Measurements from ENCODE around the gene RAB25. TPM values are rescaled to one million over a fixed set of nuclear protein-coding genes. Genes with fewer than 3 reads are reported as not detected.
A peak's percentile ranks its signal among the peaks of the same experiment; 100 is the strongest.

The RAB25 gene
- total RNA-seq (2021; ENCODE audit: unreplicated experiment) (not detected), Bru-seq, nascent RNA (percentile 27 among the genes with signal in this experiment), BruChase-seq, experiment 1, labeled RNA remaining after a 2-hour chase (percentile 25 among the genes with signal in this experiment), BruChase-seq, experiment 2, labeled RNA remaining after a 6-hour chase (percentile 25 among the genes with signal in this experiment)
- not detected for polyA plus RNA-seq (2012; ENCODE audit: insufficient read length)
- long read RNA-seq = 0 reads

DNA sequence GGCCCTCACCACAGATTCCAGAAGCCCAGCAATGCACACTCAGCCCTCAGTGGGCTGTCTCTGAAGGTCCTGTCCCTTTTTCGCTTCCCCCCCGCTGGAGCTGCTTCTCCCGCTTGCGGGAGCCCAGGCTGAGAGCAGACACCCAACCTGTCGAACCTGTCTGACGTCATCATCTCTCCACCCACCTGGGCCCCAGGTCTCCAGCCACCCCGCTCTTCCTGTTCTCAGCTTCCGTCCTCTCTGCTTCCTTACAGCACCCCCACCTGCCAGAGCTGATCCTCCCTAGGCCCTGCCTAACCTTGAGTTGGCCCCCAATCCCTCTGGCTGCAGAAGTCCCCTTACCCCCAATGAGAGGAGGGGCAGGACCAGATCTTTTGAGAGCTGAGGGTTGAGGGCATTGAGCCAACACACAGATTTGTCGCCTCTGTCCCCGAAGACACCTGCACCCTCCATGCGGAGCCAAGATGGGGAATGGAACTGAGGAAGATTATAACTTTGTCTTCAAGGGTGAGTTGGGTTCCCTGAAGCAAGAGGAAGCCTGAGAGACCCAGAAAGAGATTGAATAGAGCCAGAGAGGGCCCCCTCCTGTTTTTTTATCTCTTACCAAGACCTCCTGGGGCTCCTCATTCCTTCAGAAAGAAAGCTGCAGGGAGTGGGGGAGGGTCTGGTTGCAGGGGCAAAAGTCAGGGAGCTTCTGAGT is at the start of gene RAB25:
Gene RAB25 (plus strand): TSS at position 224 of the 700 bp plus-strand sequence. CDS start 241 bp downstream, at position 465.
- CTCF ChIA-PET = no interaction called here
- Histone ChIP-seq H3K4me3 (ENCODE audit: low read depth in 2 of 2, low read length in 2 of 2) (no peak within 1 kb of the TSS), H3K36me3 (ENCODE audit: control insufficient read depth, insufficient read depth, low read length) (peaks cover 2% of the 10 kb centered on the region; the same call in 1 of the 2 replicates), H3K9me3 (ENCODE audit: control insufficient read depth, insufficient read depth, low read depth, low read length) (no peaks in the 10 kb centered on the region), H3K27me3 (ENCODE audit: control insufficient read depth, insufficient read depth, low read length) (no peaks in the 10 kb centered on the region), H3K4me1 (ENCODE audit: control insufficient read depth, insufficient read depth, low read length) (no peaks in the 10 kb centered on the region), H3K27ac (ENCODE audit: low read length) (no peak within 1 kb of the TSS)
- DNase-seq (ENCODE audit: low read depth, low spot score) (no peak), ATAC-seq (no peak)
- POLR2A ChIA-PET = no interaction called here
- no TSS peak for BruUV-seq (replicated peaks)
- TF ChIP-seq, protein P1, sequence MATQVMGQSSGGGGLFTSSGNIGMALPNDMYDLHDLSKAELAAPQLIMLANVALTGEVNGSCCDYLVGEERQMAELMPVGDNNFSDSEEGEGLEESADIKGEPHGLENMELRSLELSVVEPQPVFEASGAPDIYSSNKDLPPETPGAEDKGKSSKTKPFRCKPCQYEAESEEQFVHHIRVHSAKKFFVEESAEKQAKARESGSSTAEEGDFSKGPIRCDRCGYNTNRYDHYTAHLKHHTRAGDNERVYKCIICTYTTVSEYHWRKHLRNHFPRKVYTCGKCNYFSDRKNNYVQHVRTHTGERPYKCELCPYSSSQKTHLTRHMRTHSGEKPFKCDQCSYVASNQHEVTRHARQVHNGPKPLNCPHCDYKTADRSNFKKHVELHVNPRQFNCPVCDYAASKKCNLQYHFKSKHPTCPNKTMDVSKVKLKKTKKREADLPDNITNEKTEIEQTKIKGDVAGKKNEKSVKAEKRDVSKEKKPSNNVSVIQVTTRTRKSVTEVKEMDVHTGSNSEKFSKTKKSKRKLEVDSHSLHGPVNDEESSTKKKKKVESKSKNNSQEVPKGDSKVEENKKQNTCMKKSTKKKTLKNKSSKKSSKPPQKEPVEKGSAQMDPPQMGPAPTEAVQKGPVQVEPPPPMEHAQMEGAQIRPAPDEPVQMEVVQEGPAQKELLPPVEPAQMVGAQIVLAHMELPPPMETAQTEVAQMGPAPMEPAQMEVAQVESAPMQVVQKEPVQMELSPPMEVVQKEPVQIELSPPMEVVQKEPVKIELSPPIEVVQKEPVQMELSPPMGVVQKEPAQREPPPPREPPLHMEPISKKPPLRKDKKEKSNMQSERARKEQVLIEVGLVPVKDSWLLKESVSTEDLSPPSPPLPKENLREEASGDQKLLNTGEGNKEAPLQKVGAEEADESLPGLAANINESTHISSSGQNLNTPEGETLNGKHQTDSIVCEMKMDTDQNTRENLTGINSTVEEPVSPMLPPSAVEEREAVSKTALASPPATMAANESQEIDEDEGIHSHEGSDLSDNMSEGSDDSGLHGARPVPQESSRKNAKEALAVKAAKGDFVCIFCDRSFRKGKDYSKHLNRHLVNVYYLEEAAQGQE (IDR thresholded peaks at IDR 0.05; ENCODE audit: insufficient read depth in 1 of 2, low read depth in 2 of 2, low read length in 1 of 2) = no peak
- no peak for TF ChIP-seq POLR2AphosphoS5 (IDR thresholded peaks at IDR 0.05; ENCODE audit: low read depth, low read length)
- TF ChIP-seq, protein P2, sequence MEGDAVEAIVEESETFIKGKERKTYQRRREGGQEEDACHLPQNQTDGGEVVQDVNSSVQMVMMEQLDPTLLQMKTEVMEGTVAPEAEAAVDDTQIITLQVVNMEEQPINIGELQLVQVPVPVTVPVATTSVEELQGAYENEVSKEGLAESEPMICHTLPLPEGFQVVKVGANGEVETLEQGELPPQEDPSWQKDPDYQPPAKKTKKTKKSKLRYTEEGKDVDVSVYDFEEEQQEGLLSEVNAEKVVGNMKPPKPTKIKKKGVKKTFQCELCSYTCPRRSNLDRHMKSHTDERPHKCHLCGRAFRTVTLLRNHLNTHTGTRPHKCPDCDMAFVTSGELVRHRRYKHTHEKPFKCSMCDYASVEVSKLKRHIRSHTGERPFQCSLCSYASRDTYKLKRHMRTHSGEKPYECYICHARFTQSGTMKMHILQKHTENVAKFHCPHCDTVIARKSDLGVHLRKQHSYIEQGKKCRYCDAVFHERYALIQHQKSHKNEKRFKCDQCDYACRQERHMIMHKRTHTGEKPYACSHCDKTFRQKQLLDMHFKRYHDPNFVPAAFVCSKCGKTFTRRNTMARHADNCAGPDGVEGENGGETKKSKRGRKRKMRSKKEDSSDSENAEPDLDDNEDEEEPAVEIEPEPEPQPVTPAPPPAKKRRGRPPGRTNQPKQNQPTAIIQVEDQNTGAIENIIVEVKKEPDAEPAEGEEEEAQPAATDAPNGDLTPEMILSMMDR (IDR thresholded peaks at IDR 0.05) = no peak
- TF ChIP-seq TCF7L2 (IDR thresholded peaks at IDR 0.05; ENCODE audit: low read depth, low read length) = no peak
- no peak for TF ChIP-seq SIN3A (IDR thresholded peaks at IDR 0.05; ENCODE audit: borderline replicate concordance, insufficient read depth, low read depth, low read length)
- intact Hi-C loops (cut with micrococcal nuclease; ENCODE audit: unreplicated experiment) (no loop called here), in situ Hi-C loops (cut with HindIII; ENCODE audit: low pct_unique_long_range_greater_than_20kb, low sequenced_read_pairs) (no loop called here)

DNA sequence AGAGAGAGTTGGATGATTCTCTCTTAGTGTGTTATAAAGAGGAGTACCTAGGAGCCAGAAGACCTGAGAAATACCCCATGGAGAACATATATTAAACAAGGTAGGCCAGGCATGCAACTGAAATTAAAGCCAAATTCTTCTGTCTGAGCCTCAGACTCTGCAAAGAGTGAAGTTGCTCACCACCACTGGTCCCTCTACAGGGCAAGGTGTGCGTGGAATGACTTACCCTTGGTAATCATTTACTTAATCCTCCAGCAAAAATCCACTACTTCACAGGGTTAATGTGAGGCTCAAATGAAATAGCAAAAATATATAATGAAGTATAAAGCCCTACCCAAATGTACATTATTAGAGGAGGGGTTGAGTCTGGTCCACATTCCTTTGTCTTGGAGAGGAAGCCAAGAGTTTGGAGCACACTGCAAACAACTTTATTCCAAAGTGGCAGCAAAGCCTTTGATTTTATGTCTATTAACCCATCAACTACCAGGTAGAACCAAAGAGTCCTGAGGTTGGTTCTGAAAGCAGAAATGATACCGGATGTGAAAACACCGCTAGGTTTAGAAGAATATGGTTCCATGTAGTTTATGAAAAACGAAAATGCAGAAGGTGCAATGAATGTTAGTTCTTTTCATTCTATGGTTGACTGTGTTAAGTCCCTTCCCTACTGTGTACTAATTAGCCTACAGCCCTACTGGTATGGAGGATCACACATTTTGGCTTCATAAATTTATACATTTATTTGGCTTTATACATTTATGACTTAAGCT is 48.7 kb upstream of the RAB25 start:
- TF ChIP-seq TCF7L2 (IDR thresholded peaks at IDR 0.05; ENCODE audit: low read depth, low read length) = no peak
- TF ChIP-seq, protein P1 (IDR thresholded peaks at IDR 0.05; ENCODE audit: insufficient read depth in 1 of 2, low read depth in 2 of 2, low read length in 1 of 2) = no peak
- no peak for TF ChIP-seq SIN3A (IDR thresholded peaks at IDR 0.05; ENCODE audit: borderline replicate concordance, insufficient read depth, low read depth, low read length)
- TF ChIP-seq POLR2AphosphoS5 (IDR thresholded peaks at IDR 0.05; ENCODE audit: low read depth, low read length) = no peak
- TF ChIP-seq, protein P2 (IDR thresholded peaks at IDR 0.05) = no peak
- ChIA-PET CTCF (no interaction called here), POLR2A (no interaction called here)
- intact Hi-C loops (cut with micrococcal nuclease; ENCODE audit: unreplicated experiment) = no loop called here
- in situ Hi-C loops (cut with HindIII; ENCODE audit: low pct_unique_long_range_greater_than_20kb, low sequenced_read_pairs) = no loop called here
- peaks cover 13% of the 10 kb centered on the region for H3K36me3 ChIP-seq (ENCODE audit: control insufficient read depth, insufficient read depth, low read length)
- no peaks in the 10 kb centered on the region for H3K9me3 ChIP-seq (ENCODE audit: control insufficient read depth, insufficient read depth, low read depth, low read length)
- no peaks in the 10 kb centered on the region for H3K4me1 ChIP-seq (ENCODE audit: control insufficient read depth, insufficient read depth, low read length)
- TSS peak; percentile 23 for BruUV-seq (replicated peaks)
- DNase-seq (ENCODE audit: low read depth, low spot score) = no peak
- no peak for ATAC-seq
- H3K27me3 ChIP-seq (ENCODE audit: control insufficient read depth, insufficient read depth, low read length) = no peaks in the 10 kb centered on the region
- no peak overlapping the region for H3K4me3 ChIP-seq (ENCODE audit: low read depth in 2 of 2, low read length in 2 of 2)
- no peak overlapping the region for H3K27ac ChIP-seq (ENCODE audit: low read length)
